PFSK-1 (cell line): Measurements from ENCODE around the gene PALLD.

Experiments used
- FOXP2 ChIP-seq: optimal IDR thresholded peaks from 2 replicates; pipeline ENCODE3; 2011; ENCODE audit warnings: borderline replicate concordance, control low read depth, inconsistent platforms; ENCODE audit not compliant: insufficient read depth; ENCODE audit errors: extremely low read length, extremely low read depth
- POLR2AphosphoS5 ChIP-seq: IDR thresholded peaks from 2 replicates; pipeline ENCODE4 v1.6.1; 2012; ENCODE audit warnings: low read depth, mild to moderate bottlenecking, control low read depth, low read length, moderate library complexity
- SIN3A ChIP-seq: IDR thresholded peaks from 2 replicates; pipeline ENCODE4 v1.6.1; 2012; ENCODE audit warnings: mild to moderate bottlenecking, low read length, moderate library complexity, borderline replicate concordance; ENCODE audit not compliant: insufficient read depth
- TAF1 ChIP-seq: IDR thresholded peaks from 2 replicates; pipeline ENCODE4 v1.6.1; 2012; ENCODE audit warnings: low read length, control low read depth, borderline replicate concordance; ENCODE audit not compliant: insufficient read depth
- TF ChIP-seq, protein P1 (sequence below), 2 experiments: IDR thresholded peaks; 2 replicates each; pipeline versions ENCODE4 v1.6.1 to v1.8.0; 2011 to 2012; ENCODE audit warnings: low read depth in 2 of 2, low read length in 2 of 2, control low read depth in 1 of 2, inconsistent platforms in 1 of 2, mild to moderate bottlenecking in 1 of 2, moderate library complexity in 1 of 2; ENCODE audit not compliant: insufficient read depth in 1 of 2

DNA sequence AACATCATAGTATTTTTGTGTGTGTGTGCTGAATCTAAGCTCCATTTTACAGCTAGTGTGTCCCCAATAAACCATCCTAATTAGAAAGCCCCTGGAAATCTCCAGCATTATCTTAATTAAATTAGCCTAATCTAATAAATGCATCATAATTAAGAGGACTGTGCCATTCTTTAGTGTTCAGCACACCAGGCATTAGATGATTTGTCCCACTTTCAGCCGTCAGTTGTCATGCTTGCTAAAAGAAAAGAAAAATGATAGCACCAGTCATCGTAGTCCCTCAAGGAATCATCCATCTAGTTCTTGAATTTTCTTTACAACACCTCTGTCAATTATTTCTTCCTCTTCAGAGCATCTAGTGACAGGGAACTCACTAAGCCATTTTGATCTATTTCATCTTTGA lies 155.9 kb downstream of the PALLD start:
- TF ChIP-seq POLR2AphosphoS5 (peak; percentile 30; the same call in 1 of the 2 replicates), TAF1 (no peak), SIN3A (no peak), FOXP2 (no peak)
- TF ChIP-seq, protein P1, sequence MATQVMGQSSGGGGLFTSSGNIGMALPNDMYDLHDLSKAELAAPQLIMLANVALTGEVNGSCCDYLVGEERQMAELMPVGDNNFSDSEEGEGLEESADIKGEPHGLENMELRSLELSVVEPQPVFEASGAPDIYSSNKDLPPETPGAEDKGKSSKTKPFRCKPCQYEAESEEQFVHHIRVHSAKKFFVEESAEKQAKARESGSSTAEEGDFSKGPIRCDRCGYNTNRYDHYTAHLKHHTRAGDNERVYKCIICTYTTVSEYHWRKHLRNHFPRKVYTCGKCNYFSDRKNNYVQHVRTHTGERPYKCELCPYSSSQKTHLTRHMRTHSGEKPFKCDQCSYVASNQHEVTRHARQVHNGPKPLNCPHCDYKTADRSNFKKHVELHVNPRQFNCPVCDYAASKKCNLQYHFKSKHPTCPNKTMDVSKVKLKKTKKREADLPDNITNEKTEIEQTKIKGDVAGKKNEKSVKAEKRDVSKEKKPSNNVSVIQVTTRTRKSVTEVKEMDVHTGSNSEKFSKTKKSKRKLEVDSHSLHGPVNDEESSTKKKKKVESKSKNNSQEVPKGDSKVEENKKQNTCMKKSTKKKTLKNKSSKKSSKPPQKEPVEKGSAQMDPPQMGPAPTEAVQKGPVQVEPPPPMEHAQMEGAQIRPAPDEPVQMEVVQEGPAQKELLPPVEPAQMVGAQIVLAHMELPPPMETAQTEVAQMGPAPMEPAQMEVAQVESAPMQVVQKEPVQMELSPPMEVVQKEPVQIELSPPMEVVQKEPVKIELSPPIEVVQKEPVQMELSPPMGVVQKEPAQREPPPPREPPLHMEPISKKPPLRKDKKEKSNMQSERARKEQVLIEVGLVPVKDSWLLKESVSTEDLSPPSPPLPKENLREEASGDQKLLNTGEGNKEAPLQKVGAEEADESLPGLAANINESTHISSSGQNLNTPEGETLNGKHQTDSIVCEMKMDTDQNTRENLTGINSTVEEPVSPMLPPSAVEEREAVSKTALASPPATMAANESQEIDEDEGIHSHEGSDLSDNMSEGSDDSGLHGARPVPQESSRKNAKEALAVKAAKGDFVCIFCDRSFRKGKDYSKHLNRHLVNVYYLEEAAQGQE (IDR thresholded peaks at IDR 0.05; ENCODE audit: insufficient read depth in 1 of 2, low read depth in 2 of 2, low read length in 2 of 2) = 0 out of 4 replicates have a peak, but pooled peaks of 1 of the 2 experiments have one; percentile 11
